Esophagus squamous epithelium (tissue), 5 donors: ENCODE results near the gene AMZ1. TPM values are rescaled to one million over a fixed set of nuclear protein-coding genes. Genes with fewer than 3 reads are reported as not detected.

Source experiments
- DNase-seq: peaks from one replicate; lab custom pipeline; 2025; lab: John Stamatoyannopoulos, UW
- H3K27ac ChIP-seq, 4 donors: fragments of 200-600 bp; sonication (generic); one replicate each; pipeline ENCODE4 v1.5.1; 2016 to 2019; ENCODE audit warnings: mild to moderate bottlenecking in 1 of 4
- H3K27me3 ChIP-seq, 4 donors: fragments of 200-600 bp; sonication (generic); 1 replicate in 3 of 4; 2 replicates in 1 of 4; pipeline versions ENCODE4 v1.5.1 to v1.6.0; 2017 to 2021; ENCODE audit warnings: antibody characterized with exemption in 1 of 4
- H3K36me3 ChIP-seq, 3 donors: fragments of 200-600 bp; sonication (generic); one replicate each; pipeline ENCODE4 v1.5.1; 2016 to 2019
- H3K4me1 ChIP-seq, 3 donors: fragments of 200-600 bp; sonication (generic); one replicate each; pipeline ENCODE4 v1.5.1; 2017 to 2019
- H3K4me3 ChIP-seq, 4 donors: fragments of 200-600 bp; sonication (generic); 1 replicate in 3 of 4; 2 replicates in 1 of 4; pipeline ENCODE4 v1.5.1; 2016 to 2019; ENCODE audit warnings: mild to moderate bottlenecking in 2 of 4, moderate library complexity in 1 of 4
- H3K9me3 ChIP-seq, 3 donors: fragments of 200-600 bp; sonication (generic); one replicate each; pipeline ENCODE4 v1.5.1; 2016 to 2019
- CTCF ChIP-seq, 6 experiments: fragments of 450-650 bp in 4 of 6; fragments of 200-600 bp in 2 of 6; sonication (generic) in 2 of 6; IDR thresholded peaks; one replicate each; pipeline ENCODE4 v1.5.1; 2016 to 2019; ENCODE audit warnings: antibody characterized with exemption in 6 of 6, mild to moderate bottlenecking in 4 of 6, moderate library complexity in 4 of 6
- POLR2A ChIP-seq, 4 donors: fragments of 450-650 bp; IDR thresholded peaks; one replicate each; pipeline ENCODE4 v1.6.1; 2017; ENCODE audit warnings: antibody characterized with exemption in 4 of 4, mild to moderate bottlenecking in 4 of 4, moderate library complexity in 3 of 4
- WGBS, 2 donors: methylation state at CpG; one replicate each; pipeline ENCODE4 v1.1.5; 2018; 5-methylcytosine and 5-hydroxymethylcytosine counted together
- intact Hi-C: fragments of 100-400 bp; cut with DNase I; formaldehyde crosslinking; loops from one replicate; pipeline ENCODE4 v1.15.0; 2022
- total RNA-seq, 4 donors: library from RNA; depleted of rRNA; stranded (reverse); fragments of >200 nt; gene quantifications; one replicate each; pipeline ENCODE4 v1.1.0, GENCODE V29; 2016
- donor health status: DM: yes; HTN: yes; CAD: no.

The AMZ1 gene
- total RNA-seq, 4 donors from 2014 or later: 0.12 to 0.19 TPM; not detected in 2

GRCh38 chr7:2755531-2755930 is 67.5 kb downstream of the AMZ1 start:
- Histone ChIP-seq H3K9me3 (no peaks in the 10 kb centered on the region), H3K4me3 (no peak overlapping the region), H3K27ac (no peak overlapping the region), H3K36me3 (no peaks in the 10 kb centered on the region), H3K27me3 (no peaks in the 10 kb centered on the region), H3K4me1 (peaks cover 23 to 40% (median 36%) of the 10 kb centered on the region in 3 donors)
- TF ChIP-seq CTCF (IDR thresholded peaks at IDR 0.05) (no peak), POLR2A (IDR thresholded peaks at IDR 0.05) (no peak)
- intact Hi-C loops: no loop called here
- no peak for DNase-seq

GRCh38 chr7:2757361-2757903 is 69.4 kb downstream of the AMZ1 start:
- WGBS, 2 donors: 18 to 26% methylated on average over 9 to 11 of the region's 11 CpGs
- H3K4me3 ChIP-seq: peak overlapping the region in 1 of 4 donors; percentile 36

GRCh38 chr7:2757904-2758672 is 70.1 kb downstream of the AMZ1 start:
- 5 to 14% methylated on average over 6 to 9 of the region's 12 CpGs for WGBS, 2 donors
- H3K4me1 ChIP-seq: peaks cover 23 to 63% (median 52%) of the 10 kb centered on the region in 3 donors
- H3K27me3 ChIP-seq: no peaks in the 10 kb centered on the region
- H3K9me3 ChIP-seq: no peaks in the 10 kb centered on the region
- intact Hi-C loops: no loop called here
- peak overlapping the region; percentile 76 to 90 (median 87) for H3K27ac ChIP-seq
- DNase-seq: no peak
- peak in 1 of 4 donors; percentile 18 for TF ChIP-seq POLR2A (IDR thresholded peaks at IDR 0.05)
- TF ChIP-seq CTCF (IDR thresholded peaks at IDR 0.05): no peak
- H3K36me3 ChIP-seq: no peaks in the 10 kb centered on the region
- peak overlapping the region in 1 of 4 donors; percentile 36 for H3K4me3 ChIP-seq

More at GRCh38 chr7:2757361-2757903, 69.4 kb downstream of the AMZ1 start:
- TF ChIP-seq POLR2A (IDR thresholded peaks at IDR 0.05): no peak
- no peak for TF ChIP-seq CTCF (IDR thresholded peaks at IDR 0.05)
- intact Hi-C loops: no loop called here
- no peak for DNase-seq
- peaks cover 23 to 56% (median 46%) of the 10 kb centered on the region in 3 donors for H3K4me1 ChIP-seq
- H3K27ac ChIP-seq: peak overlapping the region; percentile 56 to 90 (median 87)
- no peaks in the 10 kb centered on the region for H3K9me3 ChIP-seq
- H3K36me3 ChIP-seq: no peaks in the 10 kb centered on the region
- no peaks in the 10 kb centered on the region for H3K27me3 ChIP-seq

GRCh38 chr7:2758673-2759616 is 70.9 kb downstream of the AMZ1 start:
- no peaks in the 10 kb centered on the region for H3K36me3 ChIP-seq
- 60 to 68% methylated on average over 9 to 18 of the region's 18 CpGs for WGBS, 2 donors
- peak overlapping the region in 1 of 4 donors; percentile 36 for H3K4me3 ChIP-seq
- intact Hi-C loops: no loop called here
- H3K27ac ChIP-seq: peak overlapping the region; percentile 76 to 90 (median 87)
- DNase-seq: no peak
- H3K9me3 ChIP-seq: no peaks in the 10 kb centered on the region
- peaks cover 23 to 71% (median 59%) of the 10 kb centered on the region in 3 donors for H3K4me1 ChIP-seq
- TF ChIP-seq CTCF (IDR thresholded peaks at IDR 0.05) (no peak), POLR2A (IDR thresholded peaks at IDR 0.05) (no peak)
- no peaks in the 10 kb centered on the region for H3K27me3 ChIP-seq
